HepG2 (cell line): ENCODE results near the gene ARHGEF16. TPM values are rescaled to one million over a fixed set of nuclear protein-coding genes. Genes with fewer than 3 reads are reported as not detected.
A peak's percentile ranks its signal among the peaks of the same experiment; 100 is the strongest.

Experiments
- BRD4 ChIP-seq: sonication (generic); formaldehyde crosslinking; IDR thresholded peaks from 2 replicates; pipeline ENCODE4 v1.4.0; 2020; ENCODE audit warnings: missing genetic modification reagents
- CREB1 ChIP-seq, 2 experiments: fragments of 450-650 bp in 1 of 2; IDR thresholded peaks; 2 replicates each; pipeline ENCODE4 v1.6.1; 2016 to 2017; ENCODE audit warnings: control low read depth in 1 of 2, mild to moderate bottlenecking in 1 of 2, missing compliant biosample characterization in 1 of 2, missing genetic modification characterization in 1 of 2
- HNRNPLL ChIP-seq: fragments of 200-400 bp; formaldehyde crosslinking; IDR thresholded peaks from 2 replicates; pipeline ENCODE4 v1.6.1; 2017; ENCODE audit warnings: mild to moderate bottlenecking, low read depth, low read length; ENCODE audit not compliant: poor library complexity, severe bottlenecking
- JUNB ChIP-seq: sonication (generic); formaldehyde crosslinking; IDR thresholded peaks from 2 replicates; pipeline ENCODE4 v1.8.0; 2022; ENCODE audit warnings: missing genetic modification reagents, mild to moderate bottlenecking, borderline replicate concordance
- MAFK ChIP-seq, 2 experiments: IDR thresholded peaks in 1 of 2; conservative IDR thresholded peaks in 1 of 2; 2 replicates each; pipeline ENCODE4 v1.6.1; 2011; ENCODE audit warnings: improper control_type of control experiment in 2 of 2, low read length in 2 of 2
- MEIS2 ChIP-seq: sonication (generic); formaldehyde crosslinking; IDR thresholded peaks from 2 replicates; pipeline ENCODE4 v1.9.0; 2021; ENCODE audit warnings: mild to moderate bottlenecking, missing genetic modification reagents
- NFE2L1 ChIP-seq: sonication (generic); formaldehyde crosslinking; IDR thresholded peaks from 2 replicates; pipeline ENCODE4 v1.4.0; 2020; ENCODE audit warnings: missing genetic modification reagents, mild to moderate bottlenecking, borderline replicate concordance
- PITX1 ChIP-seq: sonication (generic); formaldehyde crosslinking; IDR thresholded peaks from 2 replicates; pipeline ENCODE4 v1.5.1; 2020; ENCODE audit warnings: mild to moderate bottlenecking, missing genetic modification reagents
- TAF15 ChIP-seq: fragments of 200-400 bp; formaldehyde crosslinking; IDR thresholded peaks from one replicate; pipeline ENCODE4 v1.6.1; 2018; ENCODE audit warnings: mild to moderate bottlenecking, low read depth, low read length; ENCODE audit not compliant: poor library complexity, severe bottlenecking
- TBL1XR1 ChIP-seq: fragments of 150-350 bp; IDR thresholded peaks from 2 replicates; pipeline ENCODE4 v1.6.1; 2014; ENCODE audit warnings: borderline replicate concordance, low read length; ENCODE audit not compliant: partially characterized antibody
- ZBTB3 ChIP-seq: sonication (generic); formaldehyde crosslinking; IDR thresholded peaks from 2 replicates; pipeline ENCODE4 v1.4.0; 2020; ENCODE audit warnings: low read depth, mild to moderate bottlenecking, moderate library complexity, missing genetic modification reagents, borderline replicate concordance
- ZFYVE20 ChIP-seq: sonication (generic); formaldehyde crosslinking; IDR thresholded peaks from 2 replicates; pipeline ENCODE4 v1.8.0; 2023; ENCODE audit warnings: low read depth, mild to moderate bottlenecking, moderate library complexity, missing genetic modification reagents, borderline replicate concordance
- ZNF205 ChIP-seq: IDR thresholded peaks from 2 replicates; pipeline ENCODE4 v1.6.1; 2018; ENCODE audit warnings: missing biosample characterization, missing genetic modification reagents
- ZNF3 ChIP-seq: IDR thresholded peaks from 2 replicates; pipeline ENCODE4 v1.7.0; 2017; ENCODE audit warnings: inconsistent platforms
- ZNF331 ChIP-seq: sonication (generic); formaldehyde crosslinking; IDR thresholded peaks from 2 replicates; pipeline ENCODE4 v1.4.0; 2020; ENCODE audit warnings: missing genetic modification reagents
- ZNF501 ChIP-seq: sonication (generic); formaldehyde crosslinking; IDR thresholded peaks from 2 replicates; pipeline ENCODE4 v1.5.1; 2020; ENCODE audit warnings: mild to moderate bottlenecking, moderate library complexity, missing genetic modification reagents
- ZNF564 ChIP-seq: sonication (generic); formaldehyde crosslinking; IDR thresholded peaks from 2 replicates; pipeline ENCODE4 v1.8.1; 2023; ENCODE audit warnings: mild to moderate bottlenecking, missing genetic modification reagents
- ZNF670 ChIP-seq: sonication (generic); formaldehyde crosslinking; IDR thresholded peaks from 2 replicates; pipeline ENCODE4 v1.8.0; 2022; ENCODE audit warnings: mild to moderate bottlenecking, missing genetic modification reagents, borderline replicate concordance
- ZNF792 ChIP-seq: IDR thresholded peaks from 2 replicates; pipeline ENCODE4 v1.6.1; 2016
- ZSCAN12 ChIP-seq: sonication (generic); formaldehyde crosslinking; IDR thresholded peaks from 2 replicates; pipeline ENCODE4 v1.9.0; 2021; ENCODE audit warnings: mild to moderate bottlenecking, missing genetic modification reagents
- polyA plus RNA-seq, 8 experiments: library from polyadenylated mRNA; depleted of rRNA in 3 of 8; stranded (reverse) in 7 of 8; unstranded in 1 of 8; fragments of >200 nt; fragmentation: Illumina TruSeq in 4 of 8; extraction: Trizol in 4 of 8; gene quantifications; 2 replicates each; pipeline versions ENCODE4 v1.2.1 to v1.2.3, GENCODE V29; 2011 to 2016; ENCODE audit warnings: low read depth in 4 of 8, missing spikeins in 1 of 8, mixed read lengths in 1 of 8; ENCODE audit not compliant: insufficient read depth in 1 of 8
- total RNA-seq, 5 experiments: library from RNA; depleted of rRNA; stranded (reverse); fragments of >200 nt; fragmentation: Illumina TruSeq; extraction: Trizol; gene quantifications; 2 replicates each; pipeline ENCODE4 v1.2.3, GENCODE V29; 2016; ENCODE audit warnings: low read depth in 1 of 5
- TF ChIP-seq, protein P1 (sequence below): sonication (generic); formaldehyde crosslinking; IDR thresholded peaks from 2 replicates; pipeline ENCODE4 v1.5.0; 2020; ENCODE audit warnings: mild to moderate bottlenecking, missing genetic modification reagents
- TF ChIP-seq, protein P2 (sequence below): sonication (generic); formaldehyde crosslinking; IDR thresholded peaks from 2 replicates; pipeline ENCODE4 v1.8.1; 2023; ENCODE audit warnings: mild to moderate bottlenecking, moderate library complexity, missing genetic modification reagents
- TF ChIP-seq, protein P3 (sequence below), 2 experiments: fragments of 450-650 bp in 1 of 2; sonication (generic) in 1 of 2; formaldehyde crosslinking; IDR thresholded peaks; 2 replicates each; pipeline versions ENCODE4 v1.5.0 to v1.8.0; 2020 to 2022; ENCODE audit warnings: mild to moderate bottlenecking in 1 of 2, missing genetic modification reagents in 1 of 2
- TF ChIP-seq, protein P4 (sequence below): IDR thresholded peaks from 2 replicates; pipeline ENCODE4 v1.6.1; 2016; ENCODE audit warnings: missing biosample characterization, missing genetic modification reagents, low read depth

ARHGEF16 gene
- total and polyA plus RNA-seq, 2 of the 13 experiments (the other 11 are each of a cell fraction or from before 2014, with no cell fraction given) = 20.3 to 39.9 TPM

DNA sequence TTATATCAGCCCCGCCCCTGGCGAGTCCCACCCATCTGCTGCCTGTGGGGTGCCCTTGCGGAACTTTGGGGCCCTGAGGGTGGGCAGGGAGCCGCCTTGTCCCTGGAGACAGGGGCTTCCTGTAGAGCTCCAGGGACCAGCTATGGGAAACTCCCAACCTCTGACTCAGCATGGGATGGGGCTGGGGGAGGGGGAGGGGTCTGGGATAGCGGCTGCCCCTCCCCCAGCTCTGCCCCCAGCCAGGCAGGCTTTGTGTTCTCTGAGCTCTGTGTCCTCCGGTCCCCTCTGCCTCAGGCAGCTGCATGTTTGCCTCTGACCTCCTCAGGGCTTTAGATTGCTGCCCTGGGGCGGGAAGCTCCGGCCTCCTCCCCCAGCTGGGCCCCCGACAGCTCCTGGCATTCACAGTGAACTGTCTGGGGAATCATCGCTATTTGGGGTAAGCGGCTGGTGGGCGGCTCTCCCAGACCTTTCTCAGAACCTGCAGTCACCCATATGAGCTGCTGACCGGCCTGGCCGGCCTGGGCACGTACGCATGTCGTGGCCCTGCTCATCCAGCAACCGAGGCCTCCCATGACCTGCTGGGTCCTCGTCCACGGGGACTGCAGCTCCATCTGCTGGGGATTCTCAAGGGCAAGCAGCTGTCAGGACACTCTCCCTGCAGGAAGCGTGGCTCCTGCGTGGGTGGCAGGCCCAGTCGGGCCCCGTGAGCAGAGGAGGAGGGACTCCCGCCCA lies 17.1 kb downstream of the ARHGEF16 start (continued):
- TF ChIP-seq TAF15 = peak; percentile 61
- TF ChIP-seq, protein P1, sequence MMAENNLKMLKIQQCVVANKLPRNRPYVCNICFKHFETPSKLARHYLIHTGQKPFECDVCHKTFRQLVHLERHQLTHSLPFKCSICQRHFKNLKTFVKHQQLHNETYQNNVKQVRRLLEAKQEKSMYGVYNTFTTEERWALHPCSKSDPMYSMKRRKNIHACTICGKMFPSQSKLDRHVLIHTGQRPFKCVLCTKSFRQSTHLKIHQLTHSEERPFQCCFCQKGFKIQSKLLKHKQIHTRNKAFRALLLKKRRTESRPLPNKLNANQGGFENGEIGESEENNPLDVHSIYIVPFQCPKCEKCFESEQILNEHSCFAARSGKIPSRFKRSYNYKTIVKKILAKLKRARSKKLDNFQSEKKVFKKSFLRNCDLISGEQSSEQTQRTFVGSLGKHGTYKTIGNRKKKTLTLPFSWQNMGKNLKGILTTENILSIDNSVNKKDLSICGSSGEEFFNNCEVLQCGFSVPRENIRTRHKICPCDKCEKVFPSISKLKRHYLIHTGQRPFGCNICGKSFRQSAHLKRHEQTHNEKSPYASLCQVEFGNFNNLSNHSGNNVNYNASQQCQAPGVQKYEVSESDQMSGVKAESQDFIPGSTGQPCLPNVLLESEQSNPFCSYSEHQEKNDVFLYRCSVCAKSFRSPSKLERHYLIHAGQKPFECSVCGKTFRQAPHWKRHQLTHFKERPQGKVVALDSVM (CRISPR knock-in tag) = peak; percentile 85
- TF ChIP-seq HNRNPLL = peak; percentile 35
- TF ChIP-seq ZNF3 (CRISPR knock-in tag) = no peak
- peak; percentile 91; the same call in 1 of the 2 replicates for TF ChIP-seq MEIS2 (CRISPR knock-in tag)
- TF ChIP-seq ZNF205 (CRISPR knock-in tag) = peak; percentile 85; the same call in 1 of the 2 replicates
- no peak for TF ChIP-seq ZBTB3 (CRISPR knock-in tag)
- peak; percentile 74; the same call in 1 of the 2 replicates for TF ChIP-seq ZNF792
- peak; percentile 33 to 49; a peak in 2 of 4 replicates for TF ChIP-seq MAFK (conservative IDR thresholded peaks at IDR 0.05 in 1 of 2, IDR thresholded peaks at IDR 0.05 in 1 of 2; ENCODE audit: low read length in 2 of 2)
- TF ChIP-seq BRD4 (CRISPR knock-in tag) = no peak
- TF ChIP-seq CREB1 (IDR thresholded peaks at IDR 0.05) = no peak
- TF ChIP-seq CREB1 (CRISPR knock-in tag; IDR thresholded peaks at IDR 0.05) = no peak; the same call in 1 of the 2 replicates
- TF ChIP-seq, protein P2, sequence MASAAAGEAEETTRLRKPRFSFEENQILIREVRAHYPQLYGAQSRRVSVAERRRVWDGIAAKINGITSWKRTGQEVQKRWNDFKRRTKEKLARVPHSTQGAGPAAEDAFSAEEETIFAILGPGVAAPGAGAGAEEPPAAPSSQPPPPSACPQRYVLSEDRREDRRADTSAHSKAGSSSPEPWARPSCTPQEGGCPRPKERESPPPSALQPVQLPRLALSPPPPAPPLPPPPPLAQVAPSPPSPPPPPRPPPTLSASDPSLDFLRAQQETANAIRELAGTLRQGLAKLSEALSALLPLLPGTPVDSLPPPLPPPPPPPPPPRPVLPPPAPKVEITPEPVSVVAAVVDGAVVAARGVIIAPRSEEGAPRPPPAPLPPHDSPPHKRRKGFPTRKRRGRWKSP (CRISPR knock-in tag) = peak; percentile 43; the same call in 1 of the 2 replicates
- TF ChIP-seq NFE2L1 (CRISPR knock-in tag) = 0 out of 2 replicates have a peak, but pooled peaks have one; percentile 32
- peak; percentile 91 for TF ChIP-seq ZNF670 (CRISPR knock-in tag)
- no peak for TF ChIP-seq ZSCAN12 (CRISPR knock-in tag)
- 0 out of 2 replicates have a peak, but pooled peaks have one; percentile 63 for TF ChIP-seq ZFYVE20 (CRISPR knock-in tag)
- TF ChIP-seq, protein P3, sequence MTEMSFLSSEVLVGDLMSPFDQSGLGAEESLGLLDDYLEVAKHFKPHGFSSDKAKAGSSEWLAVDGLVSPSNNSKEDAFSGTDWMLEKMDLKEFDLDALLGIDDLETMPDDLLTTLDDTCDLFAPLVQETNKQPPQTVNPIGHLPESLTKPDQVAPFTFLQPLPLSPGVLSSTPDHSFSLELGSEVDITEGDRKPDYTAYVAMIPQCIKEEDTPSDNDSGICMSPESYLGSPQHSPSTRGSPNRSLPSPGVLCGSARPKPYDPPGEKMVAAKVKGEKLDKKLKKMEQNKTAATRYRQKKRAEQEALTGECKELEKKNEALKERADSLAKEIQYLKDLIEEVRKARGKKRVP (CRISPR knock-in tag; IDR thresholded peaks at IDR 0.05) = no peak
- TF ChIP-seq PITX1 (CRISPR knock-in tag) = peak; percentile 91
- no peak for TF ChIP-seq JUNB
- TF ChIP-seq ZNF564 (CRISPR knock-in tag) = 0 out of 2 replicates have a peak, but pooled peaks have one; percentile 52
- TF ChIP-seq, protein P4, sequence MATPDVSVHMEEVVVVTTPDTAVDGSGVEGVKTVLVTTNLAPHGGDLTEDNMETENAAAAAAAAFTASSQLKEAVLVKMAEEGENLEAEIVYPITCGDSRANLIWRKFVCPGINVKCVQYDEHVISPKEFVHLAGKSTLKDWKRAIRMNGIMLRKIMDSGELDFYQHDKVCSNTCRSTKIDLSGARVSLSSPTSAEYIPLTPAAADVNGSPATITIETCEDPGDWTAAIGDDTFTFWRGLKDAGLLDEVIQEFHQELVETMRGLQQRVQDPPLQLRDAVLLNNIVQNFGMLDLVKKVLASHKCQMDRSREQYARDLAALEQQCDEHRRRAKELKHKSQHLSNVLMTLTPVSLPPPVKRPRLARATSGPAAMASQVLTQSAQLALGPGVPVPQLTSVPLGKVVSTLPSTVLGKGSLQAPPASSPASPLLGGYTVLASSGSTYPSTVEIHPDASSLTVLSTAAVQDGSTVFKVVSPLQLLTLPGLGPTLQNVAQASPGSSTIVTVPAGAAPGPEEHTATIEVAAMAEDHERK (CRISPR knock-in tag) = no peak
- TF ChIP-seq ZNF501 = peak; percentile 89
- TF ChIP-seq TBL1XR1 = peak; percentile 39
- peak; percentile 58; the same call in 1 of the 2 replicates for TF ChIP-seq ZNF331 (CRISPR knock-in tag)
